ENCODE data around the gene S100A9. TPM values are rescaled to one million over a fixed set of nuclear protein-coding genes. Genes with fewer than 3 reads are reported as not detected.
A peak's percentile ranks its signal among the peaks of the same experiment; 100 is the strongest.
"Not testable (repeated sequence)": the region's sequence is repeated elsewhere in the genome, so short reads cannot be mapped to it uniquely, and the experiment has no call there.

Gene S100A9
- polyA plus RNA-seq, 4 donors, result 7.7 to 25.8 (median 17.0) TPM

DNA sequence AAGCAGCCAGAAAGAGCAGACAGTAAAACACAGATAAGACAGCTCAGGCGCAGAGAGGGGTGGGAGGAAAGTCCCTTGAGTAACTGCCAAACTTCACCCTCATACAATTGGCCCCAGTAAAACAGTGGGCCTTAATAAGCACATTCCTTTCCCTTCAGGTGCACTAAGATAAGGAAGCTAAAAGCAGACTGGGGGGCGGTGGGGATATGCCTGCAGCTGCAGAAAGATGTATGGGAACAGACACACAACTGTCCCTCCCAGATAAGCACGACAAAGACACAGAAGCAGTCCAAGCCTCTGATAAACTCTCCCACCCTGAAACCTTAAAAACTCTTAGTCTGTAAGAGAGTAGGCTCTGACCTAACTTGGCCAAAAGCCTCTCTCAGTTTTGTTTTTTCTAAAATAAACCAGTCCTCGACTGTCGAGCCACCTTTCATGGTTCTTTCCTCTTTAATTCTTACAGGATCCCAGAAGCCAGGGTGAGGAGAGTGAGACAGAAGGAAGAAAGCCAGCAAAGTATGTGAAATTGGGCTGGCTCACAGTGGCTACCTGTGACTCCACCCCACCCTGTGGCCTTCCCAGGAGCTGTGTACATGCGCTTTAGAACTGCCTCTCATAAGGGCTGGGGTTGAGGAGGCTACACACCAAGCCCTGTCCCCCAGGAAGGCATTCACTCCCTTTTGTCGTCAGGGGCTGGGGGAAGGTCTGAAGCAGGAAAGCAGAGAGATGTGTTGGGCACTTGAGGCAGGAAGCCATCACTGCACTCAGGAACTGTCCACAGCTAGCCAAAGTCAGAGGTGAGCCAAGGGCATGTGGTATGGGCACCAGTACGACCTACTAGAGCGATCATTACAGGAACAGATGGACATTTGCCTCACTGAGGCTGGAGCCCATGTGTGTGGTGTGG lies 13.6 kb upstream of the S100A9 start:
- DNase-seq (ENCODE audit: low read depth in 4 of 4, low spot score in 2 of 4), result no peak

DNA sequence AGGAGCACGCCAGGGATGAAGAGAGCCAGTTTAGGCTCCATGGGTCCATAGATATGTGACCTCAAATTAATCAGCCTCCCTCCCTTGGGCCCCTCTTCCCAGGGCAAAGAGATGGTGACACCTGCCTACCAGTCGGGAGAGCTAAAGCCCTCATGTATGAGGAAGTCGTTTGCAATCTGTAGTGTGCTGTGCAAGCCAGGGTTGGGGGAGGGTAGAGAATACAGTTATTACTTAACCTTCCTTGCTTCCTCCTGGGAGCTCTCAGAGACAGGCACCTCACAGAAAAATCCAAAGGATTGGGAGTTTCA lies 13.0 kb upstream of the S100A9 start:
- DNase-seq (ENCODE audit: low read depth in 4 of 4, low spot score in 2 of 4), result no peak

DNA sequence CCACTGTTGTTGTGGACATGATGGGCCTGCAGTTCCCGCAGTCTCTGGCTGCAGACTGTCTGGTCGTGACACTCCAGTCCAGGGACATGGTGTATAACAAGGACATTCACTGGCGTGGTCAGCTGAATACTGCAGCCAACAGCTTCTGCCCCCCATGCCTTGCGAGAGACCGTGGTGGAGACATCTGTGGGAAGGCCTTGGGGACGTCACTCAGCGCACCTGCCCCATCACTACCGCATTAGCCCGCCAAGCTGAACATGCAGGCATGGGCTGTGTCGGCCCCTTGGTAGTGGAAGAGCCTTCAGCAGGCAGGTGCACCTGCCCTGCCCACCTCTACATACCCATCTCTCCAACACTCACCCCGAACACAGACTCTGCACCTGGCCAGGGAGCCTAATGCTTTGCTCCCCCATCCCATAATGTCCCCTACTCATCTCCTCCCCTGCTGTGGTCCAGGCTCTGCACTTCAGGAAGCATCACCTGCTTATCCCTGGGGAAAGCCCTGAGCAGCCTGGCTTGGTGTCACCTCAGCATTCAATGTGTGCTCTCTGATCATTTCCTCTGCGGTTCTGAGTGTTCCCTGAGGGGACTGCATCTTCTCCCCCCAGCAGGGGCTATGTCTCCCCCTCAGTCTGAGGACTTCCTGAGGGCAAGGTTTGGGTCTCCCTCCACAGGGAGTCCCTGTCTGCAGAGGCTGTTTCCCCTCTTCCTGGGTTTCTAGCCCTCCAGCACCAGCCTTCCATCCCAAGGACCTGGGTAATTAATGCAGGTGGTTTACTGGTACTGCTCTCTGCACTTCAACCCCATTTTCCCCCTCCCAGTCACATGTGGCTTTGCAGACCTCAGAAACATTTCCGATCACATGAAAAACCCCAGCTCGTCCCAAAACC lies 12.2 kb upstream of the S100A9 start:
- no peak for DNase-seq (ENCODE audit: low read depth in 4 of 4, low spot score in 2 of 4)

DNA sequence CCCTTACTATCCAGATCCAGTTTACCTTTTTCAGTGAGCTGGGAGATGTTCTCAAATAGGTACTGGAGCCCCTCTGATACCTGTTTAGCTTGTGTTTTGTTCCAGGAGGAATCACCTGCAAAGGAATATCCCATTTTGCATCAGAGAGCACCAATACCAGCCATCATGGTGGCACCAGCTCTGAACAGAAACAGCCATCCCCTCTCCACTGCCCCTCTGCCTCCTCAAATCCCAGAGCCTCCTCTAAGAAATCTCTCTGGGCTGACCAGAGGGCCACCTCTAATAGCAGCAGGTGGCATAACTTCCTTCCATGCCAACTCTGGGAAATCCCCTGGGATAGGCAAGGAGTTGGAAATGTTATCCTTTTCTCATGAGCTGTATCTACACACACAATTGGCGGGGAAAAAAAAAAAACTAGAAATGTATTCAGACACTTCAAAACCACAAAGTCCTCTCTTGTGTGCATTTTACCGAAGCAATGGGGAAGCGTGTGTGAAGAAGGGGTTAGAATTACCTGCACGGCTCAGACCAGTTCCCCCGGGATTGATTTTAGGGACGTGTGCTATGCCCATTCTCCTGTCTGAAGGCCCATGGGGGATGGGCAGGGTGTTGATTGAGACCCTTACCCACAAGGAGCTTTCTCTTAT lies 11.5 kb upstream of the S100A9 start:
- no peak for DNase-seq (ENCODE audit: low read depth in 4 of 4, low spot score in 2 of 4)

DNA sequence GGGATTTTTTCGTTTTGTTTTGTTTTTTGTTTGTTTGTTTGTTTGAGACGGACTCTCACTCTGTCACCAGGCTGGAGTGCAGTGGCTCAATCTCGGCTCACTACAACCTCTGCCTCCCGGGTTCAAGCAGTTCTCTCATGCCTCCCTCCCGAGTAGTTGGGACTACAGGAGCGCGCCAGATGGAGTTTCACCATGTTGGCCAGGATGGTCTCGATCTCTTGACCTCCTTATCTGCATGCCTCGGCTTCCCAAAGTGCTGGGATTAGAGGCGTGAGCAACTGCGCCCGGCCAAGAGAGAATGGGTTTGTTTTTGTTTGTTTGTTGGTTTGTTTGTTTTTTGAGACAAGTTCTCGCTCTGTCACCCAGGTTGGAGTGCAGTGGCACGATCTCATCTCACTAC lies 10.6 kb upstream of the S100A9 start:
- DNase-seq (ENCODE audit: low read depth in 4 of 4, low spot score in 2 of 4), result not testable (repeated sequence)

DNA sequence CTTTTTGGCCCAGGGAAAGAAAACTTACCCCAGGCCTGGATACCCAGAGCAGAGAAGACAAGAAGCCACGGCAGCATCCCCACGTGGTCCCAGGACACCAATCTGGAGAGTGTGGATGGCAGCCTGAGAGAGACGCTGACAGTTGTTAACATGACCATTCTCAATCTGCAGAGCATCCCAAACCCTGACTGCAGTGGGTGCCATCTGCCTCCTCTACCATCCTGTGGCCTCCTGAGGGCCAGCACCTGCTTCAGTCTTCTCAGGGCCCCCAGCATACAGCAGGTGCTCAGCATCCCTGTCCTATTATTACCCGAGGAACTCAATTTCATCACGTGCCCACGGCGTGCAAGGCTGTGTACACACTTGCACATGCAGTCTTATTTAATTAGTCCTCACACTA lies 9.8 kb upstream of the S100A9 start:
- DNase-seq (ENCODE audit: low read depth in 4 of 4, low spot score in 2 of 4), result no peak

DNA sequence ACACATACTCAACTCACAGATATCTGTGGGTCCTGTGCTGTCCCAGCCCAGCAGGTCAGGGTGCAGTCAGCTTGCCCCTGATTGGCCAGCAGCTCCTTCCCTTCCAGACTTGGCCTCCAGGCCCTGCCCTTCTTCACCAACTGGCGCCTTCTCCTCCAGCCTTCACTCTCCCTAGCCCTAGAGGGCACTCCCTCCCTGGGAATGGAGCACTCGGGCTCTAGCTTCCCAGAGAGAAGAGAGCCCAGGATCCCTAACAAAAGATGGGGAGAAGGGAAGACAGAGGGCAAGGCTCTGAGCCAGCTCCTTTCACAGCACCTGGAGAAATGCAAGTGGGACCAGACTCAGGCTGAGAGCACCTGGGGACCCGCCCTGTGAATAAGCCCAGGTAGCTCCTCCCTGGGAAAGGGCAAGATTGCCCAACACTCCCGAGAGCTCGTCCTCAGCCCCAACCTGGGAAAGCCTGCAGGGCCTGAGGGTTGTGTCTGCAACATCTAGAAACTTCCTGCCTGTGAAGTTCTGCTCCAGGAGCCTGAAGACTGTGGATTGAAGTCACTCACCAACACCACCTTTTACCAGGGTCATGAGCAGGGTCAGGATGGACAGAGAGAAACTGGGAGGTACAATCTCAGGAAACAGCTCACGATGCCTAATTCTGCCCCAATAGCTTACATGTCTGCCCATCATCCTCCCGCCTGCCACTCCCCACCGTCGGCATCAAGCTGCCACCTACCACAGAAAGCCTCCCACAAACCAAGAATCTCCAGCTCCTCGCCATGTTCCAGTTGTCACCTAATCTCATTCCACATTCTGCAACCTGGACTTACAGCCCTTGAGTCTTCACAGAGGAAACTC lies 8.9 kb upstream of the S100A9 start, which contains the start of gene PGLYRP4:
Gene PGLYRP4 (minus strand): TSS at position 331 of the 852 bp plus-strand sequence. CDS start 909 bp downstream, outside the sequence.
- DNase-seq (ENCODE audit: low read depth in 4 of 4, low spot score in 2 of 4), result no peak

DNA sequence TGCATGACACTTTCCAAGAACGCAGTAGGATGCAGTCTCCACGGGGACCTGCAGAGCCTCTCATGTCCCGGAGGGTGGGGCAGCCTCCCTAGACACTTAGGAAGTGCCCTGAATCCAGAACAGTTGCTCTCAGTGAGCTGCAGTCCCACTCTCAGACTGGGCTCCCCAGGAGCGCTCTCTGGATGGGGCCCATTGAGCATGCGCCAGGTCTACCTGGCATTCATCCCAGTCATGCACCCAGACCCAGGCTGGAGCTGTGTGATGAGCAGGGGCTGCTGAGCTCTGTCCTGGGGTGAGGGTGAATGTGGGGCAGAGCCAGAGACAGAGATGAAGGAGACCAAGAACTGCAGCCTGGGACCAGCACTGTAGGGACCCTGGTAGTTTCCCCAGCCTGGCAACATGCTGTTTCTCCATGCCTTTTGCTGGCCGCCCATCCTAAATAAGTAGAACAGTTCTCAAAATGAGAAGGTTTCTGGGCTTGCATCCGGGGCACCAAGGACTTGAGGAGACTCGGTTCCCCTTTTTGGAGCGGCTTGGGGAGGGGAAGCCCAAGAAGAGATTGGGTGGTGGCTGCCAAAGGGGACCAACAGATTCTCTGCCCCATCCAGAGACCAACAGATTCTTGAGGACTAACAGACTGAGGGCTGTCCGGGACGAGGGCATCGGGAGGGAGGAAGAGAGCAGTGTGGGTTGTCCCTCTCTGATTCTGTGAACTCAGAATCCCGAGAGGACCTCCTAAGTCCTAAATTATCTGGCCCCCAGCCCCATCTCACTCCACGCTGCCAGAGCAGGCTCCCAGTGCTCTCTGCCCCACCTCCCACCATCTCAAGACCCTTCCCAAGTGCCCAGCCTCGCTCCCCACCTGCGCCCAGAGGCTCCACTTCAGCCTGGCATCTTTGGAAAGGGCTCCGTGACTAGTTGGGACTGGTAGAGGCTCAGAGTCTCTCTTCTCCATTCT lies 8.0 kb upstream of the S100A9 start:
- no peak for DNase-seq (ENCODE audit: low read depth in 4 of 4, low spot score in 2 of 4)

DNA sequence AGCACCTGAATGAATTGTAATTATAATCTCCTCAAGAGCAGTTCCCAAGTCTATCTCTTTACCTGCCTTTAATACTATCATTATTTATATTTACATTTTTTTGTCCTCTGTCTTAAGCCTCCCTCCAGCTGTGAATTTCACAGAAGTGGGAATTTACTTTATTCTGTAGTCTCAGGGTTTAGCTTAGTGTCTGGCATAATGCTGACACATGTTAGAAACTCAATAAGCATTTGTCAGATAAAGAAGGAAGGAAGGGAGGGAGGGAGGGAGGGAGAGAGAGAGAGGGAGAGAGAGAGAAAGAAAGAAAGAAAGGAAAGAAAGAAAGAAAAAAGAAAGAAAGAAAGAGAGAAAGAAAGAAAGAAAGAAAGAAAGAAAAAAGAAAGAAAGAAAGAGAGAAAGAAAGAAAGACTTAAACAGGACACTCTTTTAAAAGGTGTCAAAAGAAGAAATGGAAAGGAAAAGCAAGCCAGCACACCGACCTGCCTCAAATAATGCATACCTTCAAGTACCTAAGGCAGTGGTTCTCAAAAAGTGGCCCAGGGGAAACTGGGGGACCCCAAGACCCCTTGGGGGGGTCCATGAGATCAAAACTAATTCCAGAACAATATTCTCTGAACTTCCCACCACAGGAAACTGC lies 7.2 kb upstream of the S100A9 start:
- DNase-seq (ENCODE audit: low read depth in 4 of 4, low spot score in 2 of 4), result no peak

DNA sequence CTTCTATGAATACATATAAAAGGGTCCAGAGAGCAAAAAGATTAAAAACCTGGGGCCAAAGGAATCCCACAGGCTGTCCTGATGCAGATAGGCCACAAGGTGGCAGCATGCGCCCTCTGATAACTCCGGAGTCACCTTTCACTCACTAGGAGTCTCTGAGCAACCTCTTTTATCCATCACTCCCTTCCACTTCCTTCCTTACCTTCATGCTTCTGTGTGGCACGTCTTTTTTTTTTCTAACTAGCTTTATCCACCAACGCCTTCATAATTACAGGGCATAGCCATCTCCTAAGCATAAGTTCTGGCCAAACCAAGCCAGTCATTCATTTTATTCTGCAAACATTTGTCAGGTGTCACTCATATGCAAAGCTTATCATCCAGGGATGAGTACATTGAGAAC lies 5.1 kb upstream of the S100A9 start:
- DNase-seq (ENCODE audit: low read depth in 4 of 4, low spot score in 2 of 4), result peak in 3 of 4 donors; percentile 7 to 34 (median 28)

DNA sequence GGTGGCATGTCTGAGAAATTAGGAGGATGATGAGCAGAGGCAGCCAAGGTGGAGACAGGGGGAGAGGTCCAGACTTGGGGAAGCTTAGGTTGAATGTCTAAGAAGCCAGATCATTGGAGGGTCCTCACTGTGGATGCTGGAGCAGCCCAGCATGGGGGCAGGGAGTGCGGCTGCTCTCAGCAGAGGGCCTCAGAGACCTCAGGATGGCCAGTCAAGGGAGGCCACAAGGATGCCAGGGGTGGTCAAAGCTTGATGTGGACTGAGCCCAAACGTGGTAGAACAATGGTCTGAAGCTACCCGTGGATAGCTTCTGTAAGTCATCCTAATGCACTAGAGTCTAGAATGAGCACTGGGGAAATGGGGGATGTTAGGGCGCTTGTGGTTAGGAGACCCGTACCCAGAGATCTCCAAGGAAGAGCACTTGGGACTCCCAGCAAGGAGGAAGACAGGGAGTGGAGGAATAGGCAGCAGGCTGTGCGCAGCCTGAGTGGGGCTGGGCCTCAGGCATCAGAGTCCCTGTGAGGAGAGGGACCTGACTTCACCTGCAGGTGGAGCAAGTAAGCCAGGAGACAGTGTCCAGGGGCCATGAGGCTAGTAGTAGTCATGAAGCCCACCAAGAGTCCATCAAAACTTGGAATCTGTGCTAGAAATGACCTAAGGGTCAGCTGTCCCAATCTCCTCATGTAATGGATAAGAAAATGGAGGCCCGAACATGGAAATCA lies 4.3 kb upstream of the S100A9 start:
- no peak for DNase-seq (ENCODE audit: low read depth in 4 of 4, low spot score in 2 of 4)

DNA sequence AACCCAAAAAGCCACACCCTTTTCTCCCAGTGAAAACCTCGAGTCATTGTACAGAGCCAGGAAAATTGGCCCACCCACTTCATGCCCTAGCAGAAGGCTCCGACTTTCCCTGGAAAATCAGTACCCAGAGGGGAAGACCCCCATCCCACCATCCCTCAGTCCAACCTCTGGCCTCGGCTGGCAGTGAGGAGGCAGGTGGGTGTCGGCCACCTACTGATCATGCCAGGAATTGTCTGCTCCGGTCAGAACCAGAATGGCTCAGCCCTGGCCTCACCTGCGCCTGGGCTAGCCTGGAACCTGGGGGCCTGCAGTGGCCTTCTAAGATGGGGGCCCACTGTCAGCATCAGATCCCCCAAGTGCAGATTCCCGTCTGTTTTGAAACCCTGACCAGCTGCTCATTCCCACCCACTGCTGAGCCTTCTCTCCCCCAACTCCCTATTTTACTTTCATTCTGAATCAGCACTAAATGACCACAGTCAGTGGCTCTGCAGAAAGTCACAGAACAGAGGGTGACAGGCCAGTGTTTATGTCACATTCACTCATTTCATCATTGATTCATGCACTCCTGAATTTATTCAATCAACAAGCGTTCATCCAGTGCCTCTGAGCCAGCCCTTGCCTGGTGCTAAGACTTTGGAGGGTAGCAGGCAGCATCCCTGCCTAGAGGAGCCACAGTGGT lies 3.0 kb upstream of the S100A9 start:
- DNase-seq (ENCODE audit: low read depth in 4 of 4, low spot score in 2 of 4), result no peak

DNA sequence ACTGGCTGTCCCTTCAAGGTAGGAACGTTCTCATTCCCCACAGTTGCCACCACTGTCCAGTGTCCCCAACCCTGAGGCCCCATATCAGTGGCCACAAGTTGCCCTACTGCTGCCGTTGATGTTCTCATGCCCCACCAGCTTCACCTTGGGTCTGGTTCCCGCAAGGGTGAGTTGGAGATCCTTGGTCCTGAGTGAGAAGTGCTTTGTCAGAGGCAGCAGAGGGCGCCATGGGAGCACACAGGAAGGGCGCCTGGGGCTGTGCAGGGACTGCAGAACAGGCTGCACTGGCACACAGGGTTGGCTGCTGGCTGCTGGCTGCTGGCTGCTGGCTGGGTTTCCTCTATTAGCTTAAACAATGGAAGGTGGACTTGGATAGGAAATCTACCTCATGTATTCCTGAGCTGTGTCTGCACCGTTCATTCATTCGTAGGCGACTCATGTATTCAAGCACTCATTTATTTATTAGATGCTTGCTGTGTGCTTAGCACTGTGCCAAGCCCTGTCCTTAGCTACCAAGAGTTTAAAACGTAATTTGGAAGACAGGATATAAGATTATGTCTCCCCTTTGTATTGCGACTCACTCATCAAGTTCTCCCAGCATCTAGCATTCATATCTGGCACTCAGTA lies 2.1 kb upstream of the S100A9 start:
- no peak for DNase-seq (ENCODE audit: low read depth in 4 of 4, low spot score in 2 of 4)

DNA sequence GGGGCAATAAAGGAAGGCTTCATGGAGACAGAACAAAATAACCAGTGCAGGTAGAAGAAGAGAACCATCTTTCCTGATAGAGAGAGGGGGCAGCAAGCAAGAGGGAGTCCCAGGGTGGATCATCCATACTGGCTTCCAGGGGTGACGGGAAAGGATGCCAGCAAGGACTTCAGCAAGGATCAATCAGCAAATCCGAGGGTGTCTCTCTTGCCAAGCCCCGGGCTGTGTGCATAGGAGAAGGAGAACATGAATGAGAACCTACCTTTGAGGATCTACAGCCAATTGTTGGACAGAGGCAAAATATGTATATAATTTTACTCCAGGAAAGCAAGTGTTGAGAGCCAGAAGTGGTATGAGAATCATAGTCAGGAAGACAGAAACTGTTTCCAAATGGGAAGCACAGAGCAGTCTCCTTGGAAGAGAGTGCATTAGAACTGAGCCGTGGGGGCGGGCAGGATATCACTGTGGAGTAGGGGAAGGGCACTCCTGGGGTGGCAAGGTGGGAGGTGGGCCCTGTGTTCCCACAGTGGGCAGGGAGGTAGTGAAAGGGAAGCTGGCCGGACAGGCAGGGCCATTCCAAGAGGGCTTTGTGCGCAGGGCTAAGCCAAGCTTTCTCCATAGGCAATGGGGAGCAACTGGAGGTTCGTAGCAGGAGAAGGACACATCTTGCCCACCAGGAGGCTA lies 1.1 kb upstream of the S100A9 start:
- DNase-seq (ENCODE audit: low read depth in 4 of 4, low spot score in 2 of 4), result no peak

DNA sequence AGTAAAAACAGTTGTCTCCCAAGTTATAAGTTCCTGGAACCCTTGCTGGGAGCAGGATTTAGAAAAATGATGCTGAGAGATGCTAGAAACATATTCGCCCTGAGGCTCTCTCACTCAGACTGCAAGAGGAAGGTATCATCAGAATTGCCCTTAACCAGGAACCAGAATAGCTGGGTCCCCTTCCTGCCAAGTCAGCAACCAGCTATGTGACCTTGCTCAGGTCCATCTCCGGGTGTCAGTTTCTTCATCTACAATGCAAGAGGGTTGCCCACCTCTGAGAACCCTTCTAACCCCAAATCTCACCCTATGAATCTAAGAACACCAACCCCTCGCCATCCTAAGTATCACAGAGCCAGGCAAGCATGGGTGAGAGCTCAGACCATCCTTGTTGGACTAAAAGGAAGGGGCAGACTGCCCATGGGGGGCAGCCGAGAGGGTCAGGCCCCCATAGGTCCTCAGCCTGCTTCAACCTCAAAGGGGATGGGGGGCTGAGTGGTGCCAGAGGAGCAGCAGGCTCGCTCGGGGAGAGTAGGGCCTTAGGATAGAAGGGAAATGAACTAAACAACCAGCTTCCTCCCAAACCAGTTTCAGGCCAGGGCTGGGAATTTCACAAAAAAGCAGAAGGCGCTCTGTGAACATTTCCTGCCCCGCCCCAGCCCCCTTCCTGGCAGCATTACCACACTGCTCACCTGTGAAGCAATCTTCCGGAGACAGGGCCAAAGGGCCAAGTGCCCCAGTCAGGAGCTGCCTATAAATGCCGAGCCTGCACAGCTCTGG lies 390 bp upstream of the S100A9 start:
- no peak for DNase-seq (ENCODE audit: low read depth in 4 of 4, low spot score in 2 of 4)

DNA sequence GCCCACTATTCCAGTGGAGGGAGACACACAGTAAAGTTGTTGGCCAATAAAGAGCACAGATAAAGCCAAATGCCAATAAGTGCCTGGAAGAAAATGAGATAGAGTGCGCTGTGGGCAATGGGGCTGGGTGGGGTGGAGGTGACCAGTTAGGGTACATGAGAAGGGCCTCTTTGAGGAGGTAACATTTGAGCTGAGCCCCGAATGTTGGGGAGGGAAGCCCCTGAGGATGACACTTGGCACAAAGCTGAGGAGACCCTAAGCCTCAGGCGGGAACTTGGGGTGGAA lies 979 bp downstream of the S100A9 start:
- no peak for DNase-seq (ENCODE audit: low read depth in 4 of 4, low spot score in 2 of 4)

All from left renal cortex interstitium (tissue), 4 donors.